Heart left ventricle (tissue), 16 donors: ENCODE measurements around the gene CNKSR1. TPM values are rescaled to one million over a fixed set of nuclear protein-coding genes. Genes with fewer than 3 reads are reported as not detected.

Experiments
- ATAC-seq, 4 donors: fragments of 200-7000 bp; cut with Tn5 transposase; one replicate each; pipeline ENCODE4 v1.9.1; 2020 to 2022; ENCODE audit warnings: moderate library complexity in 4 of 4, mild to moderate bottlenecking in 3 of 4, moderate number of reproducible peaks in 1 of 4
- DNase-seq, 5 donors: peaks; one replicate each; pipeline ENCODE4 v3.0.0-alpha.2; 2020
- H3K27ac ChIP-seq, 12 donors: fragments of 200-600 bp; sonication (generic) in 4 of 12; one replicate each; pipeline versions ENCODE4 v1.5.0 to v1.8.0; 2016 to 2022; ENCODE audit warnings: mild to moderate bottlenecking in 2 of 12
- H3K27me3 ChIP-seq, 9 donors: fragments of 200-600 bp; sonication (generic) in 2 of 9; one replicate each; pipeline versions ENCODE4 v1.5.1 to v1.8.0; 2016 to 2022; ENCODE audit warnings: mild to moderate bottlenecking in 3 of 9
- H3K36me3 ChIP-seq, 9 donors: fragments of 200-600 bp; sonication (generic) in 2 of 9; one replicate each; pipeline versions ENCODE4 v1.5.0 to v1.8.0; 2018 to 2022; ENCODE audit warnings: mild to moderate bottlenecking in 2 of 9
- H3K4me1 ChIP-seq, 12 donors: fragments of 200-600 bp; sonication (generic) in 4 of 12; one replicate each; pipeline versions ENCODE4 v1.5.0 to v1.8.0; 2016 to 2022; ENCODE audit warnings: mild to moderate bottlenecking in 3 of 12
- H3K4me3 ChIP-seq, 12 donors: fragments of 200-600 bp; sonication (generic) in 4 of 12; one replicate each; pipeline versions ENCODE4 v1.5.0 to v1.8.0; 2017 to 2022; ENCODE audit warnings: mild to moderate bottlenecking in 9 of 12, moderate library complexity in 4 of 12
- H3K9me3 ChIP-seq, 12 donors: fragments of 200-600 bp; sonication (generic) in 4 of 12; one replicate each; pipeline versions ENCODE4 v1.5.0 to v1.8.0; 2016 to 2022; ENCODE audit warnings: mild to moderate bottlenecking in 1 of 12
- POLR2A ChIP-seq, 2 donors: fragments of 450-650 bp; IDR thresholded peaks; one replicate each; pipeline ENCODE4 v1.6.1; 2017; ENCODE audit warnings: antibody characterized with exemption in 2 of 2, mild to moderate bottlenecking in 2 of 2, moderate library complexity in 2 of 2
- WGBS, 4 donors: extraction: QIAGEN DNeasy Blood & Tissue Kit in 2 of 4; methylation state at CpG; one replicate each; pipeline versions ENCODE4 v1.1.5 to v1.1.7; 2013 to 2018; 5-methylcytosine and 5-hydroxymethylcytosine counted together
- intact Hi-C, 10 donors: fragments of 100-400 bp; cut with DNase I; formaldehyde crosslinking; loops; one replicate each; pipeline versions ENCODE4 v1.11.1 to v1.14.2; 2022
- long read RNA-seq, 3 donors: library from polyadenylated mRNA; unstranded; transcript quantifications; one replicate each; pipeline ENCODE4 v2.0.0, GENCODE V29; 2020 to 2021
- polyA plus RNA-seq, 2 donors: library from polyadenylated mRNA; stranded (reverse); fragments of 200-250 nt; gene quantifications; one replicate each; pipeline ENCODE4 v1.2.3, GENCODE V29; 2013
- total RNA-seq, 9 donors: library from RNA; depleted of rRNA in 2 of 9; stranded (reverse); fragments of >200 nt in 2 of 9; fragmentation: NEBNext Ultra II Directional in 3 of 9; extraction: Animal tissue kit (Norgen Biotek cat#: 25700) in 3 of 9; gene quantifications; one replicate each; pipeline versions ENCODE4 v1.1.0 to v1.2.4, GENCODE V29; 2016 to 2023
- TF ChIP-seq, protein P1 (sequence below), 12 donors: fragments of 200-600 bp; sonication (generic) in 4 of 12; IDR thresholded peaks; one replicate each; pipeline versions ENCODE4 v1.5.0 to v1.8.0; 2018 to 2022; ENCODE audit warnings: antibody characterized with exemption in 12 of 12, mild to moderate bottlenecking in 5 of 12
- donor health status: ischemic (EF 13 %, LVEDD 7.1; RV severe dilation, severe dysfunction).
- donor health status: healthy with polysubstance abuse.
- donor health status: DM: no; HTN: yes; CAD: no.
- donor health status: DM: no; HTN: no; CAD: no.
- donor health status: ischemic (EF 25% LVEDD 6.9; RV normal size, moderate dysfunction).
- donor health status: ischemic (EF 25% LVEDD 5.7; RV mildly dilated, moderate dysfunction).
- donor health status: healthy.
- donor health status: DM: yes; HTN: yes; CAD: no.
- donor health status: ischemic (EF 35%, LVEDD 5.7; RV mildly dilated, moderate dysfunction).
- donor health status: nonischemic (EF 11% LVEDD 7.7; RV severe dilation, severe dysfunction).
- donor health status: DM: yes; HTN: yes; CAD: no.
- donor health status: PGD.
- donor health status: ischemic (EF 29% LVEDD 5.4; RV normal size, mild dysfunction).
- donor health status: nonischemic (EF 23%, LVEDD 6.1; RV moderate dilation, normal function).

CNKSR1 gene
- total RNA-seq = 1 to 10 TPM in 7 of 9 donors, under 1 TPM in 1, not detected in 1; 0.60 to 3.4 (median 1.4) TPM
- polyA plus RNA-seq = 1 to 10 TPM in 1 of 2 donors, under 1 TPM in 1; 0.80 to 1.6 TPM
- long read RNA-seq, donor 1 = 0 reads
- long read RNA-seq, donor 2, partial matches to known transcripts = 0 of 1 reads
- long read RNA-seq, donor 2, other reads (novel, unspliced or antisense) = 1 of 1 reads
- long read RNA-seq, donor 3, partial matches to known transcripts = 1 of 4 reads
- long read RNA-seq, donor 3, other reads (novel, unspliced or antisense) = 3 of 4 reads

DNA sequence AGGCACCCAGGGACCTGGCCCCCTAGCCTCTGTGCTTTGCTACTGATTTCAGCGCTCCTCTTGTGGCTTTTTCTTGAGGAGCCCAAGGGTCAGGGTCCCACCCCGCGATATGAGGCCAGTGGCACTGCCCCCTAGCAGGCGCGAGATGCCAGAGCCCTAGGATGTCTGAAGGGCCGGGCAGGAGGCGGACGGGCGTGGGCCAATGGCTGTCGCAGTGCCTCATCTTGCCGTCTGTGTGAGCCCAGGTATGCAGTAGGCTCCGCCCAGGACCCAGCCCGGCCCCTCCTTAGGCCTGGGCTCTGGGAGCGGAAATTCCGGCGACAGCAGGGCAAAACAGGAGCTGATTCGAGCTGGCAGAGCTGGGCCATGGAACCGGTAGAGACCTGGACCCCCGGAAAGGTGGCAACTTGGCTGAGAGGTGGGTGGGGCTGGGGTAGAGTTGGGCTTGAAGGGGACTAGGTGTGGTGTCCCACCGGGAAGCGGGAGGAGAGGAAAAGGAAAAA, at the start of gene CNKSR1:
Gene CNKSR1, plus strand, starts transcription at position 310 of the 503 bp plus-strand sequence. Its CDS starts 57 bp downstream, at position 367.
- Histone ChIP-seq H3K27me3 (no peaks in the 10 kb centered on the region), H3K4me3 (no peak within 1 kb of the TSS), H3K36me3 (no peaks in the 10 kb centered on the region), H3K4me1 (peaks cover 0 to 3% (median 0%) of the 10 kb centered on the region in 12 donors), H3K9me3 (no peaks in the 10 kb centered on the region), H3K27ac (no peak within 1 kb of the TSS)
- intact Hi-C loops = loop anchor here in 1 of 10 donors (5.0 kb wide), 1 partner anchor 145 kb away; no protein-coding TSS in a partner anchor
- whole genome bisulfite sequencing, 4 donors = 43 to 63% (median 56%) methylated on average over 10 to 21 of the region's 21 CpGs
- TF ChIP-seq, protein P1, sequence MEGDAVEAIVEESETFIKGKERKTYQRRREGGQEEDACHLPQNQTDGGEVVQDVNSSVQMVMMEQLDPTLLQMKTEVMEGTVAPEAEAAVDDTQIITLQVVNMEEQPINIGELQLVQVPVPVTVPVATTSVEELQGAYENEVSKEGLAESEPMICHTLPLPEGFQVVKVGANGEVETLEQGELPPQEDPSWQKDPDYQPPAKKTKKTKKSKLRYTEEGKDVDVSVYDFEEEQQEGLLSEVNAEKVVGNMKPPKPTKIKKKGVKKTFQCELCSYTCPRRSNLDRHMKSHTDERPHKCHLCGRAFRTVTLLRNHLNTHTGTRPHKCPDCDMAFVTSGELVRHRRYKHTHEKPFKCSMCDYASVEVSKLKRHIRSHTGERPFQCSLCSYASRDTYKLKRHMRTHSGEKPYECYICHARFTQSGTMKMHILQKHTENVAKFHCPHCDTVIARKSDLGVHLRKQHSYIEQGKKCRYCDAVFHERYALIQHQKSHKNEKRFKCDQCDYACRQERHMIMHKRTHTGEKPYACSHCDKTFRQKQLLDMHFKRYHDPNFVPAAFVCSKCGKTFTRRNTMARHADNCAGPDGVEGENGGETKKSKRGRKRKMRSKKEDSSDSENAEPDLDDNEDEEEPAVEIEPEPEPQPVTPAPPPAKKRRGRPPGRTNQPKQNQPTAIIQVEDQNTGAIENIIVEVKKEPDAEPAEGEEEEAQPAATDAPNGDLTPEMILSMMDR (IDR thresholded peaks at IDR 0.05) = no peak
- TF ChIP-seq POLR2A (IDR thresholded peaks at IDR 0.05) = no peak
- ATAC-seq (peak in 1 of 4 donors; percentile 38), DNase-seq (no peak)

DNA sequence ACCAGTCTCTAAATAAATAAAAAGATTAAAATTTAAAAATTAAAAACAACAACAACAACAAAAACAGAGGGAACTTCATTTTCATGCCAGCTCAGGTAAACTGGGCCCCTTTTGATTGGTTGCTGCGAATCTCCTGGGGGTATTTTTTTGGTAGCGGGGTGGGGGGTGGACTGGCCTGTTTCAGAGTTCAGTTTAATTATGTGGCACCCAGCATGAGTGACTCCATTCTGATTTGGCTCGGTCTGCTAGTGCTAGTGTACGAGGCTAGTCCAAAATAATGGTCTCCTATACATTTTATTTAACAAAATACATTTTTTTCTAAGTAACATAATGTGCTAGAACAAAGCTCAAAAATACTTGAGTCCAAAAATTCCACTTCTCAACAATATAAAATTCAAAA, 47.5 kb upstream of the CNKSR1 start:
- Histone ChIP-seq H3K4me1 (peaks cover 0 to 36% (median 6%) of the 10 kb centered on the region in 12 donors), H3K36me3 (no peaks in the 10 kb centered on the region), H3K27ac (no peak overlapping the region), H3K9me3 (peaks cover 0 to 9% (median 0%) of the 10 kb centered on the region in 12 donors), H3K27me3 (no peaks in the 10 kb centered on the region), H3K4me3 (no peak overlapping the region)
- WGBS, 4 donors = 92 to 95% (median 94%) methylated on average over 4 of the region's 4 CpGs
- no peak for ATAC-seq
- intact Hi-C loops = no loop called here
- no peak for DNase-seq
- no peak for TF ChIP-seq POLR2A (IDR thresholded peaks at IDR 0.05)
- TF ChIP-seq, protein P1 (IDR thresholded peaks at IDR 0.05) = no peak

DNA sequence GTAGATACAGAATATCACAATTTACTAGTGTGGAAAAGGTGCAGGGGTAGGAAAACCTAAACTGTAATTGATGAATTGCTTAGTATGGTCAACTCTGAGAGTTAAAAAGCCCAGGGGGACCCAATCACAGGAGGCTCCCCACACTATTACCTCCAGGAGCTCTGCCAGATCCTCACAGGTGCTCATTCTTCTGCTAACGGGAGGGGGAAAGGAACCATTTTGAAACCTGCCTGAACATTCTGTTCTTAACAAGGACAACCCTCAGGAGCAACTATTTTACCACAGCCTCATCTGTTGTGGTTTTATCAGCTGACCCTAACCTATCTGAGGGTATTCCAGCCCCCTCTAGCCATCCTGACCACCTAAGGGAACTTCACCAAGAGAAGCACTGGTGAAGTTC, 46.6 kb upstream of the CNKSR1 start:
- DNase-seq = no peak
- Histone ChIP-seq H3K4me1 (peaks cover 0 to 27% (median 6%) of the 10 kb centered on the region in 12 donors), H3K9me3 (peaks cover 0 to 12% (median 0%) of the 10 kb centered on the region in 12 donors), H3K27ac (no peak overlapping the region), H3K36me3 (no peaks in the 10 kb centered on the region), H3K27me3 (no peaks in the 10 kb centered on the region), H3K4me3 (no peak overlapping the region)
- ATAC-seq = no peak
- no peak for TF ChIP-seq POLR2A (IDR thresholded peaks at IDR 0.05)
- TF ChIP-seq, protein P1 (IDR thresholded peaks at IDR 0.05) = no peak
- intact Hi-C loops = no loop called here
- 70 to 85% (median 75%) methylated on average over 1 of the region's 1 CpG for WGBS, 4 donors

- intact Hi-C loops = no loop called here
- H3K4me3 ChIP-seq = no peak overlapping the region
- H3K36me3 ChIP-seq = no peaks in the 10 kb centered on the region
- H3K4me1 ChIP-seq = peaks cover 0 to 11% (median 3%) of the 10 kb centered on the region in 12 donors
- DNase-seq (no peak), ATAC-seq (no peak)
- peaks cover 0 to 12% (median 0%) of the 10 kb centered on the region in 12 donors for H3K9me3 ChIP-seq
- no peak overlapping the region for H3K27ac ChIP-seq
- no peaks in the 10 kb centered on the region for H3K27me3 ChIP-seq
- no peak for TF ChIP-seq POLR2A (IDR thresholded peaks at IDR 0.05)
- TF ChIP-seq, protein P1 (IDR thresholded peaks at IDR 0.05) = no peak
- WGBS, 4 donors = 80 to 89% (median 84%) methylated on average over 5 of the region's 5 CpGs
These were observed 45.0 kb upstream of the CNKSR1 start for GRCh38 chr1:26132128-26132833.
